GM21619 (cell line): Measurements from ENCODE around the gene ANKRD35.
A peak's percentile ranks its signal among the peaks of the same experiment; 100 is the strongest.
"Not testable (repeated sequence)": the region's sequence is repeated elsewhere in the genome, so short reads cannot be mapped to it uniquely, and the experiment has no call there.

Source experiments
- ATAC-seq: cut with Tn5 transposase; IDR thresholded peaks from one replicate; pipeline ENCODE4 v1.9.1; 2021; ENCODE audit not compliant: unreplicated experiment

ANKRD35 gene

GRCh38 chr1:145885738-145886287, at the start of gene ANKRD35:
Gene ANKRD35 (minus strand): TSS chr1:145885866. CDS start chr1:145885758, 108 bp downstream.
- peak; percentile 99 for ATAC-seq

DNA sequence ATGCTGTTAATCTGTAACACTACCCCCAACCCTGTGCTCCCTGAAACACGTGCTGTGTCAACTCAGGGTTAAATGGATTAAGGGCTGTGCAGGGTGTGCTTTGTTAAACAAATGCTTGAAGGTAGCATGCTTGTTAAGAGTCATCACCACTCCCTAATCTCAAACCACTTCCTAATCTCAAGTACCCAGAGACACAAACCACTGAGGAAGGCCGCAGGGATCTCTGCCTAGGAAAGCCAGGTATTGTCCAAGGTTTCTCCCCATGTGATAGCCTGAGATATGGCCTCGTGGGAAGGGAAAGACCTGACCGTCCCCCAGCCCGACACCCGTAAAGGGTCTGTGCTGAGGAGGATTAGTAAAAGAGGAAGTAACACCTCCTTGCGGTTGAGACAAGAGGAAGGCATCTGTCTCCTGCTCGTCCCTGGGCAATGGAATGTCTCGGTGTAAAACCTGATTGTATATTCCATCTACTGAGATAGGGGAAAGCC, 46.9 kb upstream of the ANKRD35 start:
- not testable (repeated sequence) for ATAC-seq

DNA sequence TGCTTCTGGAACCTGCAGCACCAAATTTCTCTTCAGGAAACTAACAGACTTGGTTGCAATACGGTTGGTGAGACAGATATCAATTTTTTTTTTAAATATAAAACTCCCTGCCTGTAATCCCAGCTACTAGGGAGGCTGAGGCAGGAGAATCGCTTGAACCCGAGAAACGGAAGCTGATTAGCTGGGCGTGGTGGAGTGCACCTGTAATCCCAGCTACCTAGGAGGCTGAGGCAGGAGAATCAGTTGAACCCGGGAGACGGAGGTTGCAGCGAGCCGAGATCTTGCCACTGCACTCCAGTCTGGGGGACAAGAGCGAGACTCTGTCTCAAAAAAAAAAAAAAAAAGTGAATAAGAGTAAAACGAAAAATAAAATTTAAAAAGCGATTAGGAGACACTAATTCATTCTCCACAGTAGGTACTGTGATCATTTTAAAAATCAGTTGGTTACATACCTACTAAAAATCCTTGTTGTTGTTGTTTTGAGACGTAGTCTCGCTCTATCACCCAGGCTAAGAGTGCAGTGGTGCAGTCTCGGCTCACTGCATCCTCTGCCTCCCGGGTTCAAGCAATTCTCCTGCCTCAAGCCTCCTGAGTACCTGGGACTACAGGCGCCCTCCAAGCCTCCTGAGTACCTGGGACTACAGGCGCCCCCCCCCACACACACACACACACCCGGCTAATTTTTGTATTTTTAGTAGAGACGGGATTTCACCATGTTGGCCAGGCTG, 42.4 kb upstream of the ANKRD35 start:
- no peak for ATAC-seq

GRCh38 chr1:145927063-145927886, 41.6 kb upstream of the ANKRD35 start, which contains the start of gene RBM8A:
Gene RBM8A (minus strand): TSS chr1:145927484. CDS start chr1:145927426, 58 bp downstream.
- ATAC-seq = peak; percentile 94

DNA sequence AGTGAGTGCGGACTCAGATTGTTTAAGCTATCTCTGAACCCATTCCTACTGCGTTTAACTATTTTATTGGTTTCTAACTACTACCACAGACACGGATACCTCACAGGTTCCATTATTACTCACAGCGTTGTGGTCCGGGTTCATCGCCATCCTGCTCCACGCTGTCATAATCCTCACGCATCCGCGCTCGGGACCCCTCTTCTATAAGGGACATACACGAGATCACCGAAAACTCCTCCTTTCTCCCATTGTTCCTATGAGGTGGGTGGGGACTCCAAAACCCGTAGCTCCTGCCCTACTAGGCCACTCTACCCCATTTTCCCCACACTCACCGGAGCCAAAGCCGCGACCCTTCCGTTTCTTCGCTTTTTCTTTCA, 41.0 kb upstream of the ANKRD35 start:
- ATAC-seq = no peak

DNA sequence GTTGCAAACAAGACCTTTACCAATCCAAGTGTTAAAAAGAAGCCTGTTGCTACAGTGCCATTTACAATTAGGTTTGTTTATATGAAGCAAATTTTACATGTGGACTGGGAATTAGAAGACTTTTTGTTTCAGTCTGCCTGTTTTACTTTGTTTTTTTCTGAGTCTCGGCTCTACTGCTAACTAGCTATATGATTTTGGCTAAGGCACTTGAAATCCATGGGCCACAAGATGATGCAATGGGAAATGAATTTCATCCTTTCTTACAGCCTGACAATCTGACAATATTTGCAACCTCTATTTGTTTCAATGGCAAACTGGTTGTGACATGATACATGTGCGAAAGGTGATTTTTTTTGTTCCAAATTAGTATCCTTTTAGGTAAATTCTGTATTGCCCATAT, 36.6 kb upstream of the ANKRD35 start:
- ATAC-seq = no peak

GRCh38 chr1:145920297-145920696, 34.6 kb upstream of the ANKRD35 start:
- ATAC-seq = not testable (repeated sequence)

DNA sequence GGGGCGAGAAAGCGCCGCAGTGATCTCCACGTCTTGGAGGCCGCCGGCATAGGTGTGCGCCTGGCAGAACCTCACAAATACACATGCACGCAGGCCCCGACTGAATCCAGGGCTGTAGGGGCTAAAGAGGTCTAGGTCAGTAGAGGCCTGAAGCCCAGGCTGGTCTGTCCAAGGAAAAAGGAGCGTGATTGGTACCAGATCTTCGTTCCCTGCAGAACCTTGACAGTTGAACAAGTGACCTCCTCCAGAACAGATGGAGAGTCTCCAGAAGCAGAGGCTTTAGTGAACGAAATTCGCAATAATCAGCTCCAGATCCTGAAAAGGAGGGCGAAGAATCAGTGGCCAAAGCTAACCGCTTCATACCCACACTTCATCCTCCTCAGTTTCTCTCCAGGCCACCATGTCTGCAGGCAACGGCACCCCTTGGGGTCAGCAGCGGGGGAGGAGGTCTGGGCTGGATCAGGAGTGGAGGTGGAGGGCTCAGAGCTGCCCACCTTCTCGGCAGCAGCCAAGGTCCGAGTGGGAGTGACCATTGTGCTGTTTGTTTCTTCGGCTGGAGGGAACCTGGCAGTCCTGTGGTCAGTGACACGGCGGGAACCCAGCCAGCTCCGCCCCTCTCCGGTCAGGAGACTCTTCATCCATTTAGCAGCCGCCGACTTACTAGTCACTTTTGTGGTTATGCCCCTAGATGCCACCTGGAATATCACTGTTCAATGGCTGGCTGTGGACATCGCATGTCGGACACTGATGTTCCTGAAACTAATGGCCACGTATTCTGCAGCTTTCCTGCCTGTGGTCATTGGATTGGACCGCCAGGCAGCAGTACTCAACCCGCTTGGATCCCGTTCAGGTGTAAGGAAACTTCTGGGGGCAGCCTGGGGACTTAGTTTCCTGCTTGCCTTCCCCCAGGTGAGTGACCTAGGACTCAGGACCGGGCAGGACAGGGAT, 33.6 kb upstream of the ANKRD35 start:
- peak; percentile 85 for ATAC-seq

DNA sequence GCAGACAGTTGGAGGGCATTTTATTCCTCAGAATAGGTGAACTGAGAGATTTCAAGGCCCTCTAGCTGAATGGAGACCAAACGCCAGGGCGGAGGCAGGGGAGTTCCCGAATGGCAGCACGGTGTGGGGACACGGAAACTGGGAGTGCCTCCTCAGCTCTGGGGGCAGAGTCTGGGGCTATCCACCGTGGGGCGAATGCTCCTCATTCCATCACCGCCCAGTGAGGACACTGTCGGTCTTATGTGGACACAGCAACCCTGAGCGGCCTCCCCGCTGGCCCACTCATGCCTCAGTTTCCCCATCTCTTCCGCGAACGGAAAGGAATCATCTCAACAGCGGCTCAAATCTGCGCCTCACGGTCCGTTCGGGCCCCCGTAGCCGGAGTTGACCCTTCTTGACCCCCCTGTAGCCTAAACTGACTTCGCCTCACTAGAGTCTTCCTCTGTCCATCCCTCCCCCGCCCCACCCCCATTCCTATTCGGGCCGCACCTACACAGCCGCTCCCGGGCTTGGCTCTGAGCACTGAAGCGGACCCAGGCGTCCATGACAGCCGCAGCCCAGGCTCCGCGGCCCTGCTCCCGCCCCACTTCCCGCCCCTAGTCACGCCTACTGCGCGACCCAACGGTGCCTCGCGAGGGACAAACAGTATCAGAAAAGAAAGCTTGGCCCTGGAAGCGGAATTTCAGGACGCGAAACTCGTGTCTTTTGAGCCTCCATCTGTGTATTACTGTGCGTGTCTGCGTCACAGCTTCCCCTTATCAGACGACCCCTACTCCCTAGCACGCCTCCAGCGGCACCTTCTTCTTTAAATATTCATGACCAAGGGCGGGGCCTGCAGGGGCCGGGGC, 32.7 kb upstream of the ANKRD35 start, which contains the start of gene PEX11B:
Gene PEX11B, minus strand, starts transcription at position 574 of the 848 bp plus-strand sequence. Its CDS starts 29 bp downstream, at position 545.
- peak; percentile 69 for ATAC-seq

DNA sequence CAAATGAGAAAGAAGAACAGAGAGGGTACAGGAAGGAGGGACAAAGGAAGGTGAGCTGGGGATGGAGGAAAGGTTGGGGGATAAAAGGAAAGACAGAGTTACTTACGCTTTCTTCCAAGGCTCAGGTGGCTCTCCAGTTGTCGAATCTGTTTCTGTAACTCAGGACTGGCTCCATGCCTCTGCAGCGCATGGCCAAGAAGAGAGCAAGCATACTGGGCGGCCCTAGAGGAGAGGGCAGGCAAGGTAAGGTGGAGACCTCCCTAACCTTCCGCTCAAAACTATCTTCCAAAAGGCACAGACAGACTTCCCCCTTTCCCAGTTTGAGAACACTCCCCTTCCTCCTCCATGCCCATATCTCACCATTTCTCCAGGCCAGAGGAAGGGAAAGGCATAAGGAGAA, 31.9 kb upstream of the ANKRD35 start:
- no peak for ATAC-seq

DNA sequence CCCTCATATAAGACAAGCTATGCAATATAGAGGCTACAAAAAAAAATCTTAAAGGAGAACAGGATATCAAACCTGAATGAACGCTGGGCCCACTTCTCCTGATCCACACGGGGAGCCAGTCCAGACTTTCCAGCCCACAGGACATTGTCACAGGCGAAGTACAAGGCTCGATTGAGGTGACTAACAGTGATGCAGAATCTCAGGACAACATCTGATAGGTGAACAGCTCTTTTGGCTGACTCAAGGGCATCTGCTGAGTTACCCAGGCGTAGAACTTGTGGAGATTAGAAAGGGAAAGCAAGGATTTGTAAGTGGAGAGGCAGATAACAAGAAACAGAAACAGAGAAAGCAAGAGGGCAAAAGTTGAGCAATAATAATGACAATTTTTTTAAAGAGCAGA, 31.1 kb upstream of the ANKRD35 start:
- no peak for ATAC-seq

GRCh38 chr1:145912128-145912641, 26.5 kb upstream of the ANKRD35 start:
- no peak for ATAC-seq

DNA sequence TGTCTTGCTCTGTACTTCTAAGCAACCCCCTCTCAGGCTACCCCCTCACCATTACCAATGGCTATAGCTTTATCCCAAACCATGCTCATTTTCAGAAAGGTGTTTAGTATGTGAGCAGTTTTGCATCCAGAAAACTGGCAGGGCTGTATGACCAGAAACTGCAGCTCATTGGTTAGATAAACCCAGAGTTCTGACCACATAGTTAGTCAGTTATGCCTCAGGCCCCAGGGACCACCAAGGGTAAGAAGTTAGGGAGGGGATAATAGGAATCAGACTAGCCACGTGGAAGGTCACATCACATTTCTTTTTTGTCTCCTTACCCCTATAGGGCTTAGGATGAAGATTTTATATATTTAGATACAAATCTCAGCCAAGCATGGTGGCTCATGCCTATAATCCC, 23.0 kb upstream of the ANKRD35 start:
- ATAC-seq = no peak

GRCh38 chr1:145906954-145907753, 21.5 kb upstream of the ANKRD35 start:
- ATAC-seq = no peak

- ATAC-seq = no peak
Measured at GRCh38 chr1:145901312-145902021, 15.8 kb upstream of the ANKRD35 start.

DNA sequence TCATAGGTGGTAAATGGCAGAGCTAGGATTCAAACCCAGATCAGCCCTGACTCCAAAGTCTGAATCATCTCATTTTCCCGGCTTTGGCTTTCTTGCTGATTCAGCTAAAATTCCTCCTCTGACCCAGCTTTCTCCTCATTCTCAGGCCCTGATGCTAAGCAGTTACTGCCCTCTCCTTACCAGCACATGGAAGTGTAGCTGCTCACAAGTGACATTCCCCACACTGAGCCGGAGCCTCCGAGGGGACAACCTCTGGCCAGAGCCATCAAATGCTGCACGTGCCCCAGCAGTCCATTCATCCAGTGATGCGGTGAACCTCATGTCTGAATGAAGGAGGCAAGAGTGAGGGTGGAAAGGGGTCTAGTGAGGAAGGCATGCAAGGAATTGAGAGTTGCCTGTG, 13.1 kb upstream of the ANKRD35 start:
- ATAC-seq = no peak

- ATAC-seq = no peak
Measured at GRCh38 chr1:145897969-145898368, 12.3 kb upstream of the ANKRD35 start.

DNA sequence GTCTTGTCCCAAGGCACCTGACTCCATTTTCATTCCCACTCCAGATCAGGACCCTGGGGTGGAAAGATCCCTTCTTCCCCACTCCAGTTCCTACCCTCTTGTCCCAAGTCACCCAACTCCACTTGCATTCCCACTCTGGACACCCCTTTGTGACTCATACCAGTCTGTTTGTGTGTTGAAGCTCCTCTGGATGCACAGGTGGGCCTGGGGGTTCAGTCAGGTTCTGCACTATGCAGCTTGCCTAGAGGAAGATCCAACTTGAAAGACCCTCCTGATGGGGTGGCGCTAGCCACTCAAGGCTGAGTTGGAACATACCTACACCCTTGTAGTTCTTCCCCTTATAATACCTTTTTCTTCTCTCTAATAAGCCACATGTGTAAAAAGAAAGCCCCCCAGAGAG, 9.8 kb upstream of the ANKRD35 start:
- no peak for ATAC-seq
